Measurements from ENCODE around the gene GFOD1. TPM values are rescaled to one million over a fixed set of nuclear protein-coding genes. Genes with fewer than 3 reads are reported as not detected.

The GFOD1 gene
- total RNA-seq, 4 donors from 2014 or later = 4.7 to 26.6 (median 10.1) TPM

DNA sequence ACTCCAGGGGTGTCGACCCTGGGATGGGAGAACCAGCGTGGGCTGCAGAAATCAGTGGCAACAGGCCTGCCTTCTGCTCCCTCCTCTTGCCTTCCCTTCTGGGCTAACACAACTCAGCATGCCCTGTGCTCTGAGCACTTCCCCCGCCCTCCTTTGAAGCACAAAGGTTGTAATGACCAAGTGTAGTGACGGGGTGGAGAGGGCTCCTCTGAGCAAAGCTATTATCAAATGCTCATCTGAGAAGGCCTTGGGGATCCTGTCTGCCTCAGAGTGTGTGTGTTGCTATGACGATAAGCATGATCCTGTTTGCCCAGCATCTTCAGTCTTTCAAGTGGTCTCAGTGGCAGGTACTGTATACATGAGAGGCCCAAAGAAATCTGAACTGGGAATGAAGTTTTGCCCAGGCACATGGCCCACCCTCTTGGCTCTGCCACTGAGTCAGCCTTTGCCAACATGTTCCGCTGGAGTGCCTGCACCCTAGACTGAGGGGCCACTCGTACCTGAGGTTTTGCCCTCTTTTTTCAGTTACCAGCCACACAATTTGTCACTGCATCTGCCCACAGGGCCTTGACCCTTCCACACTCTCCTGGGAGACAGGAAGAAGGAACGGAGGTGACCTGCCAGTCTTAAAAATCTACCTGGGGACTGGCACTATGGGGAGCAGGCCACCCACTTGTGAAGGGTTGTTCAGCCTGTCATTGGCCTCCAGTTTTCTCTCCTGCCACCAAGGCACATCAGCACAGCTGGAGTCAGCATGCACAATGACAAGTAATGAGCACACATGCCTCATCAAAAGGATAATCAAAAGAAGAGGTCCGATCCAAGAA is 74.5 kb downstream of the GFOD1 start:
- Histone ChIP-seq H3K27ac (no peak overlapping the region), H3K27me3 (no peaks in the 10 kb centered on the region), H3K9me3 (no peaks in the 10 kb centered on the region), H3K36me3 (no peaks in the 10 kb centered on the region), H3K4me3 (no peak overlapping the region), H3K4me1 (no peaks in the 10 kb centered on the region)
- no peak for TF ChIP-seq POLR2A (IDR thresholded peaks at IDR 0.05)
- TF ChIP-seq, protein P1, sequence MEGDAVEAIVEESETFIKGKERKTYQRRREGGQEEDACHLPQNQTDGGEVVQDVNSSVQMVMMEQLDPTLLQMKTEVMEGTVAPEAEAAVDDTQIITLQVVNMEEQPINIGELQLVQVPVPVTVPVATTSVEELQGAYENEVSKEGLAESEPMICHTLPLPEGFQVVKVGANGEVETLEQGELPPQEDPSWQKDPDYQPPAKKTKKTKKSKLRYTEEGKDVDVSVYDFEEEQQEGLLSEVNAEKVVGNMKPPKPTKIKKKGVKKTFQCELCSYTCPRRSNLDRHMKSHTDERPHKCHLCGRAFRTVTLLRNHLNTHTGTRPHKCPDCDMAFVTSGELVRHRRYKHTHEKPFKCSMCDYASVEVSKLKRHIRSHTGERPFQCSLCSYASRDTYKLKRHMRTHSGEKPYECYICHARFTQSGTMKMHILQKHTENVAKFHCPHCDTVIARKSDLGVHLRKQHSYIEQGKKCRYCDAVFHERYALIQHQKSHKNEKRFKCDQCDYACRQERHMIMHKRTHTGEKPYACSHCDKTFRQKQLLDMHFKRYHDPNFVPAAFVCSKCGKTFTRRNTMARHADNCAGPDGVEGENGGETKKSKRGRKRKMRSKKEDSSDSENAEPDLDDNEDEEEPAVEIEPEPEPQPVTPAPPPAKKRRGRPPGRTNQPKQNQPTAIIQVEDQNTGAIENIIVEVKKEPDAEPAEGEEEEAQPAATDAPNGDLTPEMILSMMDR (IDR thresholded peaks at IDR 0.05) = no peak
- DNase-seq = no peak
- intact Hi-C loops (cut with DNase I; ENCODE audit: low total_unique reads) = no loop called here

DNA sequence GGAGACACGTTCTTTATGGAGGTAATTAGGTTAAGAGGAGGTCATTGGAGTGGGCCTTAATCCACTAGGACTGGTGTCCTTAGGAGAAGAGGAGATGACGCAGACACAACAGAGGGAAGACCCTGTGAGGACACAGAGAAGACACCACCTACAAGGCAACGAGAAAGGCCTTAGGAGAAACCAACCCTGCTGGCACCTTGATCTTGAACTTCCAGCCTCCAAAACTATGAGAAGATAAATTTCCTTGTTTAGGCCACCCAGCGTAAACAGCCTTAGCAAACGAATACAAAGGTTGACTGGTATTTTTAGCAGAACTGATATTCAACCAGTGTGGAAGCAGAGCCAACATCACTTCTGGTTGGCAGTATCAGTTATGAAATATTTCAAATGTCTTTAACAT is 75.2 kb downstream of the GFOD1 start:
- Histone ChIP-seq H3K36me3 (no peaks in the 10 kb centered on the region), H3K27ac (no peak overlapping the region), H3K4me3 (no peak overlapping the region), H3K27me3 (no peaks in the 10 kb centered on the region), H3K9me3 (no peaks in the 10 kb centered on the region), H3K4me1 (no peaks in the 10 kb centered on the region)
- TF ChIP-seq POLR2A (IDR thresholded peaks at IDR 0.05) = no peak
- TF ChIP-seq, protein P1 (IDR thresholded peaks at IDR 0.05) = no peak
- no peak for DNase-seq
- intact Hi-C loops (cut with DNase I; ENCODE audit: low total_unique reads) = no loop called here

DNA sequence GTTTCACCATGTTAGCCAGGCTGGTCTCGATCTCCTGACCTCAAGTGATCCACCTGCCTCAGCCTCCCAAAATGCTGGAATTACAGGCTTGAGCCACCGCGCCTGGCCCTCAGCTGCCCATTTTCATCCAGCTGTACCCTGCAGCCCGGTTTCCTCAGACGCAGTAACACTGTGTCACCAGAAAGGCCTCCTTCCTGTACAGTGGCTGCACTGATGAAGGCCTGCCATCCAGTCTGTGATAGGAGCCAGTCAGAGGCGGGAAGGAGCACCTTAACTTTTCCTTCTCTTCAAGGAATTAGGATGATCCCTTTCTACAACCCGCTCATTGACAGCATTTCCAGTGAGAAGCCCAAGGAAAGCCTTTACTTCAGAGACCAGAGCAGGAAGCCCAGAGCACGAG is 75.9 kb downstream of the GFOD1 start:
- DNase-seq = no peak
- H3K27ac ChIP-seq = no peak overlapping the region
- no peaks in the 10 kb centered on the region for H3K36me3 ChIP-seq
- no peaks in the 10 kb centered on the region for H3K4me1 ChIP-seq
- H3K4me3 ChIP-seq = no peak overlapping the region
- no peaks in the 10 kb centered on the region for H3K27me3 ChIP-seq
- TF ChIP-seq, protein P1 (IDR thresholded peaks at IDR 0.05) = no peak
- TF ChIP-seq POLR2A (IDR thresholded peaks at IDR 0.05) = no peak
- H3K9me3 ChIP-seq = no peaks in the 10 kb centered on the region
- intact Hi-C loops (cut with DNase I; ENCODE audit: low total_unique reads) = no loop called here

DNA sequence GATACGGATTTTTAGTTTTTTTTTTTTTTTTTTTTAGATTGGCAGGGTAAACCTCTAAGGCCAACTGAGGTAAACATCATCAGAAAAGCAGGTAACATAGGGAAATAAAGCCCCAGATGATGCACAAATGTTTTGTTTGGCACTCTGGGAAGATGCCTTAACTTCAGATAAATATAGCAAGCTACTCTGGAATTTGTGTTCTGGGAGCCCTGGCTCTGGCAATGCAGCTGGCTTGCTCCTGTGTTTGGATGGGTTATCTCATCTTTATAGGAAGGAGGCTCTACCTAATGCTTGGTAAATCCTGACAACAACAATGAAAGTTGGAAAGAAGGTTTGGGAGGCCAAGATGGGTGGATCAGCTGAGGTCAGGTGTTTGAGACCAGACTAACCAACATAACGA is 77.4 kb downstream of the GFOD1 start:
- H3K4me3 ChIP-seq = no peak overlapping the region
- DNase-seq = no peak
- no peaks in the 10 kb centered on the region for H3K27me3 ChIP-seq
- H3K9me3 ChIP-seq = no peaks in the 10 kb centered on the region
- TF ChIP-seq POLR2A (IDR thresholded peaks at IDR 0.05) = no peak
- TF ChIP-seq, protein P1 (IDR thresholded peaks at IDR 0.05) = no peak
- no peaks in the 10 kb centered on the region for H3K4me1 ChIP-seq
- H3K27ac ChIP-seq = no peak overlapping the region
- H3K36me3 ChIP-seq = no peaks in the 10 kb centered on the region
- intact Hi-C loops (cut with DNase I; ENCODE audit: low total_unique reads) = no loop called here
